Measurements from ENCODE around the gene TPSAB1.
"Not testable (repeated sequence)": the region's sequence is repeated elsewhere in the genome, so short reads cannot be mapped to it uniquely, and the experiment has no call there.

Gene TPSAB1

GRCh38 chr16:1265090-1265630 is 24.7 kb downstream of the TPSAB1 start:
- TF ChIP-seq CTCF (IDR thresholded peaks at IDR 0.05; ENCODE audit: low read depth, low read length), result no peak
- no peak for TF ChIP-seq MYC (IDR thresholded peaks at IDR 0.05; ENCODE audit: low read depth, low read length)
- no peak for TF ChIP-seq POLR2A (IDR thresholded peaks at IDR 0.05; ENCODE audit: extremely low read depth, insufficient read length)
- TF ChIP-seq MAX (IDR thresholded peaks at IDR 0.05; ENCODE audit: low read depth, low read length), result no peak
- no peak overlapping the region for H3K4me3 ChIP-seq (ENCODE audit: low read depth, low read length)
- no peak for DNase-seq (ENCODE audit: low read depth)

GRCh38 chr16:1265826-1266225 is 25.3 kb downstream of the TPSAB1 start:
- no peak for DNase-seq (ENCODE audit: low read depth)
- TF ChIP-seq MYC (IDR thresholded peaks at IDR 0.05; ENCODE audit: low read depth, low read length) (no peak), MAX (IDR thresholded peaks at IDR 0.05; ENCODE audit: low read depth, low read length) (no peak), CTCF (IDR thresholded peaks at IDR 0.05; ENCODE audit: low read depth, low read length) (no peak), POLR2A (IDR thresholded peaks at IDR 0.05; ENCODE audit: extremely low read depth, insufficient read length) (no peak)
- no peak overlapping the region for H3K4me3 ChIP-seq (ENCODE audit: low read depth, low read length)

- not testable (repeated sequence) for DNase-seq (ENCODE audit: low read depth); H3K4me3 ChIP-seq (ENCODE audit: low read depth, low read length)
These were observed 28.9 kb downstream of the TPSAB1 start for GRCh38 chr16:1269418-1269817.

GRCh38 chr16:1271380-1271723 is 30.8 kb downstream of the TPSAB1 start:
- H3K4me3 ChIP-seq (ENCODE audit: low read depth, low read length), result no peak overlapping the region
- no peak for DNase-seq (ENCODE audit: low read depth)
- TF ChIP-seq MAX (IDR thresholded peaks at IDR 0.05; ENCODE audit: low read depth, low read length) (no peak), POLR2A (IDR thresholded peaks at IDR 0.05; ENCODE audit: extremely low read depth, insufficient read length) (no peak), CTCF (IDR thresholded peaks at IDR 0.05; ENCODE audit: low read depth, low read length) (no peak), MYC (IDR thresholded peaks at IDR 0.05; ENCODE audit: low read depth, low read length) (no peak)

GRCh38 chr16:1271724-1272413 is 31.4 kb downstream of the TPSAB1 start:
- DNase-seq (ENCODE audit: low read depth); H3K4me3 ChIP-seq (ENCODE audit: low read depth, low read length): not testable (repeated sequence)

GRCh38 chr16:1272453-1273198 is 32.1 kb downstream of the TPSAB1 start:
- DNase-seq (ENCODE audit: low read depth), result no peak
- H3K4me3 ChIP-seq (ENCODE audit: low read depth, low read length), result no peak overlapping the region
- no peak for TF ChIP-seq POLR2A (IDR thresholded peaks at IDR 0.05; ENCODE audit: extremely low read depth, insufficient read length)
- TF ChIP-seq CTCF (IDR thresholded peaks at IDR 0.05; ENCODE audit: low read depth, low read length), result no peak
- no peak for TF ChIP-seq MAX (IDR thresholded peaks at IDR 0.05; ENCODE audit: low read depth, low read length)
- TF ChIP-seq MYC (IDR thresholded peaks at IDR 0.05; ENCODE audit: low read depth, low read length), result no peak
